Gastroesophageal sphincter (tissue), 3 donors: ENCODE measurements around the gene NOL6.
"Not testable (repeated sequence)": the region's sequence is repeated elsewhere in the genome, so short reads cannot be mapped to it uniquely, and the experiment has no call there.

Source experiments
- EP300 ChIP-seq: sonication (generic); formaldehyde crosslinking; IDR thresholded peaks from one replicate; pipeline ENCODE4 v1.6.1; 2017; ENCODE audit warnings: antibody characterized with exemption, mild to moderate bottlenecking
- POLR2AphosphoS5 ChIP-seq: sonication (generic); formaldehyde crosslinking; IDR thresholded peaks from one replicate; pipeline ENCODE4 v1.6.1; 2017; ENCODE audit warnings: antibody characterized with exemption
- TF ChIP-seq, protein P1 (sequence below), 4 experiments: fragments of 200-600 bp in 2 of 4; fragments of 450-650 bp in 2 of 4; sonication (generic) in 1 of 4; IDR thresholded peaks; one replicate each; pipeline ENCODE4 v1.5.1; 2017 to 2019; ENCODE audit warnings: antibody characterized with exemption in 4 of 4, mild to moderate bottlenecking in 2 of 4, moderate library complexity in 2 of 4

GRCh38 chr9:33455456-33455855, 18.3 kb downstream of the NOL6 start:
- TF ChIP-seq, protein P1, sequence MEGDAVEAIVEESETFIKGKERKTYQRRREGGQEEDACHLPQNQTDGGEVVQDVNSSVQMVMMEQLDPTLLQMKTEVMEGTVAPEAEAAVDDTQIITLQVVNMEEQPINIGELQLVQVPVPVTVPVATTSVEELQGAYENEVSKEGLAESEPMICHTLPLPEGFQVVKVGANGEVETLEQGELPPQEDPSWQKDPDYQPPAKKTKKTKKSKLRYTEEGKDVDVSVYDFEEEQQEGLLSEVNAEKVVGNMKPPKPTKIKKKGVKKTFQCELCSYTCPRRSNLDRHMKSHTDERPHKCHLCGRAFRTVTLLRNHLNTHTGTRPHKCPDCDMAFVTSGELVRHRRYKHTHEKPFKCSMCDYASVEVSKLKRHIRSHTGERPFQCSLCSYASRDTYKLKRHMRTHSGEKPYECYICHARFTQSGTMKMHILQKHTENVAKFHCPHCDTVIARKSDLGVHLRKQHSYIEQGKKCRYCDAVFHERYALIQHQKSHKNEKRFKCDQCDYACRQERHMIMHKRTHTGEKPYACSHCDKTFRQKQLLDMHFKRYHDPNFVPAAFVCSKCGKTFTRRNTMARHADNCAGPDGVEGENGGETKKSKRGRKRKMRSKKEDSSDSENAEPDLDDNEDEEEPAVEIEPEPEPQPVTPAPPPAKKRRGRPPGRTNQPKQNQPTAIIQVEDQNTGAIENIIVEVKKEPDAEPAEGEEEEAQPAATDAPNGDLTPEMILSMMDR (IDR thresholded peaks at IDR 0.05) = not testable (repeated sequence)
- TF ChIP-seq EP300, POLR2AphosphoS5: not testable (repeated sequence)
